HFFc6 (cell line): ENCODE measurements around the gene LHPP. TPM values are rescaled to one million over a fixed set of nuclear protein-coding genes. Genes with fewer than 3 reads are reported as not detected.

Source experiments
- DNase-seq: peaks from one replicate; pipeline ENCODE4 v3.0.0-alpha.2; 2018
- H3K27ac Mint-ChIP-seq: 2 replicates; pipeline ENCODE4 v1.8.0; 2020; ENCODE audit warnings: mild to moderate bottlenecking, mixed read lengths
- H3K27me3 Mint-ChIP-seq: 2 replicates; pipeline ENCODE4 v1.8.0; 2021; ENCODE audit warnings: mild to moderate bottlenecking, moderate library complexity, mixed read lengths; ENCODE audit not compliant: insufficient read depth
- H3K36me3 Mint-ChIP-seq: 2 replicates; pipeline ENCODE4 v1.8.0; 2021; ENCODE audit warnings: low read depth, mixed read lengths
- H3K4me1 Mint-ChIP-seq: 2 replicates; pipeline ENCODE4 v1.8.0; 2020; ENCODE audit warnings: low read depth, mixed read lengths
- H3K4me3 Mint-ChIP-seq: 2 replicates; pipeline ENCODE4 v1.8.0; 2020; ENCODE audit warnings: mild to moderate bottlenecking, moderate library complexity, mixed read lengths
- H3K9me3 Mint-ChIP-seq: 2 replicates; pipeline ENCODE4 v1.8.0; 2020; ENCODE audit warnings: mild to moderate bottlenecking, mixed read lengths
- CTCF ChIP-seq: fragments of 200-600 bp; sonication (generic); IDR thresholded peaks from 2 replicates; pipeline ENCODE4 v1.5.0; 2021; ENCODE audit warnings: antibody characterized with exemption, mild to moderate bottlenecking
- total RNA-seq, 6 experiments: library from RNA; stranded (reverse); fragmentation: NEBNext Ultra II Directional; extraction: Animal tissue kit (Norgen Biotek cat#: 25700); gene quantifications; 2 replicates in 1 of 6; 3 replicates in 5 of 6; pipeline ENCODE4 v1.2.3, GENCODE V29; 2021

Gene LHPP
- total RNA-seq, 6 experiments from 2014 or later: 12.5 to 17.3 (median 14.0) TPM

- H3K9me3 Mint-ChIP-seq: no peaks in the 10 kb centered on the region
- H3K4me3 Mint-ChIP-seq: no peak overlapping the region
- no peak for TF ChIP-seq CTCF
- H3K27me3 Mint-ChIP-seq: peaks cover 63% of the 10 kb centered on the region
- no peak overlapping the region for H3K27ac Mint-ChIP-seq
- H3K36me3 Mint-ChIP-seq: no peaks in the 10 kb centered on the region
- no peak for DNase-seq
- H3K4me1 Mint-ChIP-seq: no peaks in the 10 kb centered on the region
Observed at GRCh38 chr10:124573726-124574455, 112.3 kb downstream of the LHPP start.

- no peak overlapping the region for H3K27ac Mint-ChIP-seq
- no peaks in the 10 kb centered on the region for H3K9me3 Mint-ChIP-seq
- H3K4me1 Mint-ChIP-seq: no peaks in the 10 kb centered on the region
- no peak for DNase-seq
- TF ChIP-seq CTCF: no peak
- H3K27me3 Mint-ChIP-seq: peaks cover 62% of the 10 kb centered on the region
- no peak overlapping the region for H3K4me3 Mint-ChIP-seq
- H3K36me3 Mint-ChIP-seq: no peaks in the 10 kb centered on the region
Observed at GRCh38 chr10:124574456-124575070, 112.9 kb downstream of the LHPP start.

GRCh38 chr10:124575107-124576035 is 113.7 kb downstream of the LHPP start:
- TF ChIP-seq CTCF: no peak
- Mint-ChIP-seq H3K4me3 (no peak overlapping the region), H3K27me3 (peaks cover 57% of the 10 kb centered on the region), H3K9me3 (no peaks in the 10 kb centered on the region), H3K36me3 (no peaks in the 10 kb centered on the region), H3K4me1 (no peaks in the 10 kb centered on the region), H3K27ac (no peak overlapping the region)
- DNase-seq: no peak

- no peak for DNase-seq
- Mint-ChIP-seq H3K36me3 (no peaks in the 10 kb centered on the region), H3K9me3 (no peaks in the 10 kb centered on the region), H3K27me3 (peaks cover 50% of the 10 kb centered on the region), H3K4me1 (no peaks in the 10 kb centered on the region), H3K27ac (no peak overlapping the region), H3K4me3 (no peak overlapping the region)
- TF ChIP-seq CTCF: no peak
Observed at GRCh38 chr10:124576526-124577420, 115.2 kb downstream of the LHPP start.

- Mint-ChIP-seq H3K27ac (no peak overlapping the region), H3K27me3 (peaks cover 43% of the 10 kb centered on the region), H3K4me1 (no peaks in the 10 kb centered on the region), H3K36me3 (no peaks in the 10 kb centered on the region), H3K4me3 (no peak overlapping the region), H3K9me3 (no peaks in the 10 kb centered on the region)
- TF ChIP-seq CTCF: no peak
- DNase-seq: no peak
Observed at GRCh38 chr10:124577651-124578050, 116.0 kb downstream of the LHPP start.
